ENCODE measurements around the gene AEBP1.

Gene AEBP1

DNA sequence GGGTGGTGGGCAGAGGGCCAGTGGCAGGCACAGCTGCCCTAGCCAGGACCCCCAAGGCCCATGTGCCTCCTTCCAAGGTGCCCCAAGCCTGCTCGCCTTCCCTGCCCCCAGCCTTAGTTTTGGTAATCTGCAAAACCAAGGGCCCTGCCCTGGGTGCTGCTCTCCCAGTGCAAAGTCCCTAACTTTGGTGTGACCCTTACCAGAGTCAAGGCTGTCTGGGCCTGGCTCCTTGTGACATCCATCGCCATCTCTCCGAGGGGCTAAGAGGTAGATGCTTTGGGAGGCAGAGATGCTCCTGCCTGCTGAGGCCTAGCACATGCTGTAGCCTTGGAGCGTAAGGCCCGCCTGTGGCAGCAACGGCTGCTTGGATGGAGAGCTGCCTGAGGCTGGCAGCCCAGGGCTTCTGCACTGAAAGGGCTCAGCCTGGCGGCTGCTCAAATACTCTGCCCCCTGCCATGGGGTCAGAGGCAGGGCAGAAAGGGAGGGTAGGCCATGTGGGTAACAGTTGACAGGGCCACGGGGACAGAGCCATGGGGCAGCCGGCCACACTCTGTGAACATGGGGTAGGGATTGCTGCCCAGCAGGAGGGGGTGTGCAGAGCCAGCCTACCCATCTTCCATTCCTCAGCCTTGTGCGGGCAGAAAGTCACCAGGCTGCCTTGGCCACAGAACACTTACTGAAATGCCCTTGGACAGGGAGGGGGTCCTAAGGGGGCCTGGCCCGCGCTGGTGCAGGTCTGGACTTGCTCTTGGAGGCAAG lies 54.9 kb downstream of the AEBP1 start:
- DNase-seq: no peak

DNA sequence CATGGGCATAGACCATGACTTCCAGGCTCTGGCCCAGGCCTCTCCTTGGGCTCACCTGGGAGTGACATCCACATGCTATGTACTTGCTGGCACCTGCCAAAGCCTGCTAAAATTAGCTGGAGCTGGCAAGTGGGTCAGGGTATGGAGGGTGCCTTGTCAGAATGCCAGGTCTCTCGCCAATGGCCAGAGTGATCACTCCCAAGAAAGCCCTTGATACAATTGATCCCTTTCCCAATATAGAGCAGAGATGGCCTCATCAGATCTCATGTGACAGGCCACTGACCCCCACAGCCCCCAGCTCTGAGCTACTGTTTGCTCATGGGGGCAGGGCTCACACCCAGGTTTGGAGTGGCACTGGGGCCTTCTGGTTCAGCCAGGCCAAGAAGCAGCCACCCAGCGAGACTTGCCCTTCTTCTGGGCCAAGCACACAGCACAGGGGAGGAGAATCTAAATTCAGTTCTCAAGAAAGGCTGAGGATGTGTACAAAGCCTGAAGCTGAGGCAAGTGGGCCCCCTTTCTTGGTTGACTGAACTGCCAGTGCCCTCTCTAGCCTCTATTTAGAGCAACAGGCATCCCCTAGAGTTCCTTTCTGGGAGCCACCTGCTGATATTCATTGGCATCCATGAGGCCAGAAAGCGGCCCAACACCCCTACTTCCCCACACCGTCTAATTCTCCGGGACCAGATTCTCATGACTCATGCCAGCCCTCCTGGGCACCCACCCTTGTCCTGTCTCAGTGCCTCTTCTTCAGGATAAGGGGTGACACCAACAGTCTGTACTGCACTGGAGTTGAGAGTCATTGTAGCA lies 55.9 kb downstream of the AEBP1 start:
- DNase-seq: no peak

DNA sequence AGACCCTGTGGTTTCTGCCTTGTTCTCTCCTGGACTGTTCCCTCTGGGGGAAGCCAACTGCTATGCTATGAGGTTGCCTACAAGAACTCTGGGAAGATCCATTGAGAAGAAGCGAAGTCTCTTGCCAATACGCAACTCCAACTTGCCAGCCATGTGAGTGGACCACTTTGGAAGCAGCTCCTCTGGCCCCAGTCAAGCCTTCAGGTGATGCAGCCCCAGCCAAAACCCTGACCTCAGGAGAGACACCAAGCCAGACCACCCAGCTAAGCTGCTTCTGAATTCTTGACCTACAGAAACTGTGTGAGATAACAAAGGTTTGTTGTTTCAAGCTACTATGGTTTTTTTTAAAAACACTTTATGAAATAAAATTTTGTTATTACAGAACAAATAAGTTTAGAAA lies 57.2 kb downstream of the AEBP1 start:
- DNase-seq: no peak

DNA sequence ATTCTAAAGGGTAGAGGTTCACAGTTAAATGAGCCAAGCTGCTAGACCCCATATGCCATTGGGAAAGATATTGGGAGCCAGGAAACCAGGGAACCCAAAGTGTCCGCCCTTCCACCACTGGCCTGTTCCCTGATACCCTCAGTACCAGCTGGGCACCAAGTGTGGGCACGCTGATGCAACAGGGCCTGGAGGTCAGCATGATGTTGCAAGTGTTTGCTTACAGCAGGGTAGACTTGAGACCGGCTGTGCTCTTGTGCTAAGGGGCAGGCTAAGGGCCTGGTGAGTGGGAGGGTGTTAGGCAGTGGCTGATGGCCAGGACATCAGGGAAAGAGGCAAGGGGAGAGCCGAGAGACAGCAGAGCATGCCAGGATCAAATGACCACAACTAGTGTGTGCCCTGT lies 58.0 kb downstream of the AEBP1 start:
- no peak for DNase-seq

DNA sequence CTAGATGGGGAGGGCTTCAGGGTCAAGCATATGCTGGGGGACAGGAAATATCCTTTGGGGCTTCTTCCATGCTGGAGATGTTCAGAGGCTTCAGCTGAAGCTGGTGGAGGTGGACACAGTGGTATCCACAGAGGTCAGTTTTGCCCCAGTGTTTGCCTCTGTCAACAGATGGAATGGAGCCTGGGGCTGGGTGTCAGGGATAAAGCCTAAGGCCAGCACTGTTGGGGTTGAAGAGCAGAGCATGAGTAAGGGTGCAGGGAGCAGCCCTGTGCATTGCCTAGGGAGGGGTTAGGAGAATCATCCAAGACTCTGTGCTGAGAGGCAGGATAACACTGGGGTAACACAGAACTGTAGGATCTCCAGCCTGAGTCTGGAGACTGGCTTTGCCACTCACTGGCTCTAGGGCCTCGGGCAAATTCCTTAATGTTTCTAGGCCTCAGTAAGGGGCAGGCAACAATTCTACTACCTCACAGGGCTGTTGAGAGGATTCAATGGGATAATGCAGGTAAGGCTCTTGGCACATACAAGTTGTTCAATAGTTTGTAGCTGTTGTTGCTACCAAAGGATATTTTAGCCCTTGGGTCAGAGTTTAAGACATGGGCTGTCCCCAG lies 58.7 kb downstream of the AEBP1 start:
- DNase-seq: no peak

DNA sequence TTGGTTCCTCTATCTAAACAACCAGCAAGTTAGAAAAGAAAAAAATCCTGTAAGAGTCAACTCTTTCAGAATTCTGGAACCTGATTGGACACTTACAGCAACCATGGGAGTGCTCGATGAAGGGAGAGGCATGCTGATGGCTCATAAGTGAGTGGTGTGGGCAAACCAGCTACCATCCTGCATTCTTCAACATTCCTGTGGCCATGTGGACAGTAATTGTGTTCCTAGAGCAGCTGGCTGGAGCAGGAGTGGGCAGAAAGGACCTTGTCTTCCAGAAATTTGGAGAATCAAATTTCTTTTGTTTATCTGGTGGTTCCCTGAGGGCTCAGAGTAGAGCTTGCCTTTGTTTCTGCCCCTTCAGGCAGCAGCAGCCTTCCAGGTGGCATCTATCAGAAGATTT lies 59.4 kb downstream of the AEBP1 start:
- DNase-seq: no peak
